HCT116 (cell line): ENCODE measurements around the gene RUNX2. TPM values are rescaled to one million over a fixed set of nuclear protein-coding genes. Genes with fewer than 3 reads are reported as not detected.

Experiments
- ATAC-seq: fragments of 200-7000 bp; cut with Tn5 transposase; 2 replicates; pipeline ENCODE4 v1.9.1; 2020; ENCODE audit warnings: mild to moderate bottlenecking, moderate library complexity
- BruUV-seq: library from RNA; stranded (reverse); fragments of 400-500 nt; replicated peaks from 2 replicates; lab custom pipeline; 2021; lab: Mats Ljungman, UMichigan
- CTCF ChIA-PET: fragments of 300-600 bp; sonication (Branson Sonifier 250); formaldehyde crosslinking; loops from one replicate; lab custom pipeline; 2021; ENCODE audit warnings: antibody characterized with exemption; lab: Charles Lee
- POLR2A ChIA-PET: fragments of 300-600, 350-600 bp; sonication (Branson Sonifier 250); formaldehyde crosslinking; loops from one replicate; lab custom pipeline; 2021; ENCODE audit warnings: antibody characterized with exemption; lab: Charles Lee
- RAD21 ChIA-PET, 2 experiments: fragments of 300-600 bp; sonication (Branson Sonifier 250); formaldehyde crosslinking; loops; one replicate each; lab custom pipeline; 2023; ENCODE audit warnings: low total read pairs in 2 of 2; ENCODE audit not compliant: uncharacterized antibody in 2 of 2, unreplicated experiment in 2 of 2, low non-redundant PET in 1 of 2; lab: Charles Lee
- DNase-seq: peaks from one replicate; pipeline ENCODE4 v3.0.0-alpha.2; 2010; ENCODE audit warnings: low read depth, low spot score
- H2AFZ ChIP-seq: fragments of 200-600 bp; shearing (Covaris generic), sonication (generic); 2 replicates; pipeline ENCODE4 v1.6.1; 2017; ENCODE audit warnings: low read depth, mixed run types, mixed read lengths, antibody characterized with exemption, low read length; ENCODE audit not compliant: poor library complexity, severe bottlenecking
- H3K27ac ChIP-seq: 2 replicates; pipeline ENCODE4 v1.5.1; 2012; ENCODE audit warnings: low read depth, low read length
- H3K27me3 ChIP-seq: fragments of 200-600 bp; sonication (generic); 2 replicates; pipeline ENCODE4 v1.6.1; 2016; ENCODE audit warnings: mixed run types, low read length, mixed read lengths; ENCODE audit not compliant: insufficient read depth
- H3K36me3 ChIP-seq, 2 experiments: fragments of 200-500 bp in 1 of 2; fragments of 200-600 bp in 1 of 2; sonication (Bioruptor generic) in 1 of 2; sonication (generic) in 1 of 2; 2 replicates each; pipeline versions ENCODE4 v1.5.1 to v1.6.1; 2014 to 2016; ENCODE audit warnings: low read length in 2 of 2, inconsistent platforms in 1 of 2, mixed read lengths in 1 of 2, mixed run types in 1 of 2; ENCODE audit not compliant: insufficient read depth in 2 of 2, control insufficient read depth in 1 of 2
- H3K4me1 ChIP-seq, 2 experiments: fragments of 200-600 bp in 1 of 2; sonication (generic) in 1 of 2; 2 replicates each; pipeline versions ENCODE4 v1.5.1 to v1.6.1; 2012 to 2017; ENCODE audit warnings: low read length in 2 of 2, inconsistent platforms in 1 of 2, mild to moderate bottlenecking in 1 of 2, mixed read lengths in 1 of 2, mixed run types in 1 of 2, moderate library complexity in 1 of 2; ENCODE audit not compliant: insufficient read depth in 2 of 2, control insufficient read depth in 1 of 2
- H3K4me2 ChIP-seq: fragments of 200-600 bp; sonication (generic); 2 replicates; pipeline ENCODE4 v1.6.1; 2017; ENCODE audit warnings: mixed run types, low read length, mixed read lengths
- H3K4me3 ChIP-seq, 2 experiments: fragments of 200-600 bp in 1 of 2; sonication (generic) in 1 of 2; replicated peaks in 1 of 2; 2 replicates each; pipeline ENCODE4 v1.5.1; 2011 to 2016; ENCODE audit warnings: low read length in 2 of 2, control low read depth in 1 of 2, low read depth in 1 of 2, mild to moderate bottlenecking in 1 of 2, mixed read lengths in 1 of 2, mixed run types in 1 of 2
- H3K79me2 ChIP-seq: fragments of 200-600 bp; sonication (generic); 2 replicates; pipeline ENCODE4 v1.6.1; 2017; ENCODE audit warnings: mild to moderate bottlenecking, mixed run types, low read length, moderate library complexity, mixed read lengths; ENCODE audit not compliant: insufficient read depth
- H3K9ac ChIP-seq: fragments of 200-600 bp; sonication (generic); 2 replicates; pipeline ENCODE4 v1.6.1; 2016; ENCODE audit warnings: low read length, mixed read lengths
- H3K9me2 ChIP-seq: fragments of 200-600 bp; sonication (generic), shearing (Covaris generic); 2 replicates; pipeline ENCODE4 v1.6.1; 2017; ENCODE audit warnings: mixed run types, mild to moderate bottlenecking, moderate library complexity; ENCODE audit not compliant: insufficient read depth
- H3K9me3 ChIP-seq, 2 experiments: fragments of 200-500 bp in 1 of 2; fragments of 200-600 bp in 1 of 2; sonication (Bioruptor generic) in 1 of 2; sonication (generic) in 1 of 2; 2 replicates each; pipeline ENCODE4 v1.6.1; 2014 to 2017; ENCODE audit warnings: low read length in 2 of 2, mixed read lengths in 2 of 2, inconsistent platforms in 1 of 2, low read depth in 1 of 2, mild to moderate bottlenecking in 1 of 2, mixed run types in 1 of 2, moderate library complexity in 1 of 2; ENCODE audit not compliant: control insufficient read depth in 1 of 2, insufficient read depth in 1 of 2
- H4K20me1 ChIP-seq: fragments of 200-600 bp; sonication (generic), shearing (Covaris generic); 2 replicates; pipeline ENCODE4 v1.6.1; 2017; ENCODE audit warnings: mixed run types, mild to moderate bottlenecking, moderate library complexity; ENCODE audit not compliant: insufficient read depth
- CBX3 ChIP-seq: IDR thresholded peaks from 2 replicates; pipeline ENCODE4 v1.6.1; 2012; ENCODE audit warnings: low read depth
- CEBPB ChIP-seq: IDR thresholded peaks from 2 replicates; pipeline ENCODE4 v1.6.1; 2012; ENCODE audit warnings: low read depth
- CTCF ChIP-seq, 3 experiments: fragments of 200-600 bp in 1 of 3; sonication (generic) in 1 of 3; IDR thresholded peaks in 2 of 3; conservative IDR thresholded peaks in 1 of 3; 2 replicates each; pipeline ENCODE4 v1.5.1; 2012 to 2017; ENCODE audit warnings: low read depth in 2 of 3, low read length in 2 of 3, antibody characterized with exemption in 1 of 3, borderline replicate concordance in 1 of 3, control low read depth in 1 of 3, mild to moderate bottlenecking in 1 of 3, mixed read lengths in 1 of 3, mixed run types in 1 of 3, moderate library complexity in 1 of 3; ENCODE audit not compliant: insufficient read depth in 1 of 3
- EGR1 ChIP-seq: IDR thresholded peaks from 2 replicates; pipeline ENCODE4 v1.6.1; 2012; ENCODE audit warnings: low read depth
- ELF1 ChIP-seq: IDR thresholded peaks from 2 replicates; pipeline ENCODE4 v1.6.1; 2012; ENCODE audit warnings: low read depth, borderline replicate concordance
- FOSL1 ChIP-seq: IDR thresholded peaks from 2 replicates; pipeline ENCODE4 v1.6.1; 2012; ENCODE audit warnings: low read depth
- JUND ChIP-seq: IDR thresholded peaks from 2 replicates; pipeline ENCODE4 v1.6.1; 2012
- MAX ChIP-seq: IDR thresholded peaks from 2 replicates; pipeline ENCODE4 v1.6.1; 2012
- POLR2A ChIP-seq: IDR thresholded peaks from 2 replicates; pipeline ENCODE4 v1.7.0; 2011; ENCODE audit warnings: borderline replicate concordance; ENCODE audit not compliant: insufficient read depth, insufficient read length; ENCODE audit errors: extremely low read depth
- POLR2AphosphoS5 ChIP-seq: IDR thresholded peaks from 2 replicates; pipeline ENCODE4 v1.6.1; 2011; ENCODE audit warnings: mild to moderate bottlenecking, low read depth, low read length, moderate library complexity
- REST ChIP-seq: IDR thresholded peaks from 2 replicates; pipeline ENCODE4 v1.6.1; 2012; ENCODE audit warnings: low read depth
- SP1 ChIP-seq: IDR thresholded peaks from 2 replicates; pipeline ENCODE4 v1.6.1; 2012; ENCODE audit warnings: low read depth
- SRF ChIP-seq: IDR thresholded peaks from 2 replicates; pipeline ENCODE4 v1.6.1; 2012; ENCODE audit warnings: low read depth
- ZBTB33 ChIP-seq: IDR thresholded peaks from 2 replicates; pipeline ENCODE4 v1.6.1; 2011; ENCODE audit warnings: mild to moderate bottlenecking, low read length, moderate library complexity; ENCODE audit not compliant: insufficient replicate concordance; ENCODE audit errors: extremely low read depth
- ZFX ChIP-seq: fragments of 450-650 bp; IDR thresholded peaks from 2 replicates; pipeline ENCODE4 v1.6.1; 2017
- ZNF274 ChIP-seq: fragments of 200-500 bp; sonication (Bioruptor generic); IDR thresholded peaks from 2 replicates; pipeline ENCODE4 v1.6.1; 2014; ENCODE audit warnings: mild to moderate bottlenecking, low read depth, low read length, inconsistent platforms
- intact Hi-C: fragments of 100-400 bp; cut with micrococcal nuclease; formaldehyde crosslinking; loops from 2 replicates; pipeline ENCODE4 v1.10.0; 2022
- total RNA-seq: library from RNA; stranded (reverse); gene quantifications from one replicate; pipeline ENCODE4 v1.2.1, GENCODE V29; 2021; ENCODE audit not compliant: unreplicated experiment

Gene RUNX2
- total RNA-seq, 1 experiment from 2014 or later, result 1.1 TPM

GRCh38 chr6:45698046-45698445 lies 369.9 kb downstream of the RUNX2 start (continued):
- no peak for TF ChIP-seq ZBTB33
- TF ChIP-seq EGR1, result no peak
- TF ChIP-seq JUND, result no peak
- TF ChIP-seq FOSL1, result no peak
- no peak for TF ChIP-seq ZFX
- TF ChIP-seq SRF, result no peak
- TF ChIP-seq REST, result no peak

- Histone ChIP-seq H3K4me2 (no peak overlapping the region), H3K4me1 (peaks cover 0 to 24% of the 10 kb centered on the region in 2 experiments; a peak in 3 of 4 replicates), H2AFZ (no peak overlapping the region), H3K79me2 (no peaks in the 10 kb centered on the region), H3K9ac (no peak overlapping the region), H3K9me2 (no peaks in the 10 kb centered on the region), H3K9me3 (no peaks in the 10 kb centered on the region), H3K27ac (no peak overlapping the region), H4K20me1 (no peaks in the 10 kb centered on the region), H3K27me3 (no peaks in the 10 kb centered on the region), H3K4me3 (no peak overlapping the region), H3K36me3 (no peaks in the 10 kb centered on the region)
- no peak for DNase-seq
- RAD21 ChIA-PET, result no interaction called here
- no peak for ATAC-seq
- BruUV-seq, result no TSS peak
- CTCF ChIA-PET, result no interaction called here
- POLR2A ChIA-PET, result no interaction called here
- intact Hi-C loops, result no loop called here
- no peak for TF ChIP-seq CTCF (IDR thresholded peaks at IDR 0.05 in 2 of 3, conservative IDR thresholded peaks at IDR 0.05 in 1 of 3; ENCODE audit: borderline replicate concordance in 1 of 3, insufficient read depth in 1 of 3, low read depth in 2 of 3, low read length in 2 of 3)
- TF ChIP-seq JUND, result no peak
- TF ChIP-seq CBX3, result no peak
- TF ChIP-seq ZFX, result no peak
- TF ChIP-seq ZNF274, result no peak
- TF ChIP-seq EGR1, result no peak
- TF ChIP-seq ELF1, result no peak
- TF ChIP-seq SP1, result no peak
- no peak for TF ChIP-seq ZBTB33
- TF ChIP-seq POLR2AphosphoS5, result no peak
- no peak for TF ChIP-seq MAX
- no peak for TF ChIP-seq CEBPB
- no peak for TF ChIP-seq SRF
- no peak for TF ChIP-seq FOSL1
- no peak for TF ChIP-seq POLR2A
Measured at GRCh38 chr6:45699663-45700062, 371.5 kb downstream of the RUNX2 start.
